Trophoblast cell (in vitro differentiated cells and primary cell): Measurements from ENCODE around the gene TYW1B.
"Not testable (repeated sequence)": the region's sequence is repeated elsewhere in the genome, so short reads cannot be mapped to it uniquely, and the experiment has no call there.

ENCODE experiments used
- DNase-seq, 2 donors: peaks; one replicate each; pipeline ENCODE4 v3.0.0-alpha.2; 2016
- H2AFZ ChIP-seq: 2 replicates; pipeline ENCODE4 v1.6.1; 2013; ENCODE audit warnings: low read length, moderate library complexity, mild to moderate bottlenecking; ENCODE audit not compliant: insufficient read depth, poor library complexity
- H2AK5ac ChIP-seq: 2 replicates; pipeline ENCODE4 v1.6.1; 2013; ENCODE audit warnings: mild to moderate bottlenecking, low read length
- H2BK120ac ChIP-seq: 2 replicates; pipeline ENCODE4 v1.6.1; 2013; ENCODE audit warnings: low read length, mild to moderate bottlenecking, moderate library complexity; ENCODE audit not compliant: insufficient read depth, poor library complexity
- H2BK12ac ChIP-seq: 2 replicates; pipeline ENCODE4 v1.6.1; 2013; ENCODE audit warnings: mild to moderate bottlenecking, low read length, moderate library complexity
- H2BK5ac ChIP-seq: 2 replicates; pipeline ENCODE4 v1.6.1; 2013; ENCODE audit warnings: low read length, low read depth, moderate library complexity, mild to moderate bottlenecking; ENCODE audit not compliant: poor library complexity
- H3K14ac ChIP-seq: 2 replicates; pipeline ENCODE4 v1.6.1; 2013; ENCODE audit warnings: mild to moderate bottlenecking, low read length
- H3K18ac ChIP-seq: 2 replicates; pipeline ENCODE4 v1.6.1; 2013; ENCODE audit warnings: mild to moderate bottlenecking, low read length
- H3K23ac ChIP-seq: 2 replicates; pipeline ENCODE4 v1.6.1; 2013; ENCODE audit warnings: low read length
- H3K27ac ChIP-seq: 2 replicates; pipeline ENCODE4 v1.5.1; 2013; ENCODE audit warnings: low read depth, mild to moderate bottlenecking, inconsistent platforms, low read length, moderate library complexity
- H3K27me3 ChIP-seq: 2 replicates; pipeline ENCODE4 v1.6.1; 2013; ENCODE audit warnings: inconsistent platforms, mild to moderate bottlenecking, low read length, moderate library complexity; ENCODE audit not compliant: insufficient read depth
- H3K36me3 ChIP-seq, 2 experiments: 1 replicate in 1 of 2; 2 replicates in 1 of 2; pipeline ENCODE4 v1.6.1; 2013; ENCODE audit warnings: low read length in 2 of 2, mild to moderate bottlenecking in 2 of 2, moderate library complexity in 1 of 2; ENCODE audit not compliant: insufficient read depth in 2 of 2, control insufficient read depth in 1 of 2
- H3K4ac ChIP-seq: 2 replicates; pipeline ENCODE4 v1.6.1; 2013; ENCODE audit warnings: low read depth, mild to moderate bottlenecking, low read length, moderate library complexity
- H3K4me1 ChIP-seq, 2 experiments: 1 replicate in 1 of 2; 2 replicates in 1 of 2; pipeline ENCODE4 v1.6.1; 2013; ENCODE audit warnings: low read length in 2 of 2, mild to moderate bottlenecking in 2 of 2, moderate library complexity in 1 of 2; ENCODE audit not compliant: insufficient read depth in 2 of 2, control insufficient read depth in 1 of 2
- H3K4me2 ChIP-seq: 2 replicates; pipeline ENCODE4 v1.6.1; 2013; ENCODE audit warnings: inconsistent platforms, mild to moderate bottlenecking, low read length, moderate library complexity
- H3K4me3 ChIP-seq: 2 replicates; pipeline ENCODE4 v1.5.1; 2013; ENCODE audit warnings: mild to moderate bottlenecking, low read depth, low read length, inconsistent platforms
- H3K79me1 ChIP-seq: one replicate; pipeline ENCODE4 v1.6.1; 2013; ENCODE audit warnings: low read length
- H3K79me2 ChIP-seq: 2 replicates; pipeline ENCODE4 v1.6.1; 2013; ENCODE audit warnings: low read length, mild to moderate bottlenecking; ENCODE audit not compliant: control insufficient read depth, insufficient read depth, poor library complexity
- H3K9ac ChIP-seq: 2 replicates; pipeline ENCODE4 v1.6.1; 2013; ENCODE audit warnings: mild to moderate bottlenecking, low read length
- H3K9me3 ChIP-seq: 2 replicates; pipeline ENCODE4 v1.6.1; 2013; ENCODE audit warnings: low read depth, mild to moderate bottlenecking, control low read depth, inconsistent platforms, low read length; ENCODE audit not compliant: insufficient read depth
- H4K12ac ChIP-seq: 2 replicates; pipeline ENCODE4 v1.6.1; 2013; ENCODE audit warnings: low read depth, mild to moderate bottlenecking, low read length, moderate library complexity
- H4K8ac ChIP-seq: 2 replicates; pipeline ENCODE4 v1.6.1; 2013; ENCODE audit warnings: low read depth, mild to moderate bottlenecking, low read length, moderate library complexity
- H4K91ac ChIP-seq: one replicate; pipeline ENCODE4 v1.6.1; 2013; ENCODE audit warnings: low read depth, mild to moderate bottlenecking, low read length, moderate library complexity
- WGBS: extraction: QIAGEN DNeasy Blood & Tissue Kit; methylation state at CpG from one replicate; pipeline ENCODE4 v1.1.7; 2013; ENCODE audit warnings: missing lambda C conversion rate; ENCODE audit not compliant: insufficient read length, insufficient coverage; ENCODE audit errors: extremely low coverage; 5-methylcytosine and 5-hydroxymethylcytosine counted together

The TYW1B gene

GRCh38 chr7:72710983-72711382 is 117.0 kb downstream of the TYW1B start:
- no peak overlapping the region for H3K9ac ChIP-seq

GRCh38 chr7:72709909-72710308 is 118.1 kb downstream of the TYW1B start:
- Histone ChIP-seq H2BK12ac (no peak overlapping the region), H3K14ac (no peak overlapping the region), H3K4ac (no peak overlapping the region), H3K79me2 (no peaks in the 10 kb centered on the region), H3K4me3 (no peak overlapping the region), H2BK120ac (no peak overlapping the region), H4K12ac (no peak overlapping the region), H3K4me2 (no peak overlapping the region), H2AK5ac (no peak overlapping the region), H2BK5ac (no peak overlapping the region), H3K4me1 (peaks cover 4 to 9% of the 10 kb centered on the region in 2 experiments), H2AFZ (no peak overlapping the region), H3K9me3 (no peaks in the 10 kb centered on the region), H3K36me3 (no peaks in the 10 kb centered on the region), H3K27me3 (no peaks in the 10 kb centered on the region), H3K9ac (no peak overlapping the region), H3K27ac (no peak overlapping the region), H3K23ac (no peak overlapping the region), H4K91ac (no peak overlapping the region), H3K79me1 (no peaks in the 10 kb centered on the region), H4K8ac (no peak overlapping the region), H3K18ac (no peak overlapping the region)
- peak in 1 of 2 donors; percentile 34 for DNase-seq
- WGBS, result no CpG with 5 or more reads among the region's 8 CpGs

More at GRCh38 chr7:72710983-72711382, 117.0 kb downstream of the TYW1B start:
- Histone ChIP-seq H2BK120ac (no peak overlapping the region), H3K4me2 (no peak overlapping the region), H4K91ac (no peak overlapping the region), H3K23ac (no peak overlapping the region), H3K4me1 (peaks cover 4 to 9% of the 10 kb centered on the region in 2 experiments), H3K14ac (no peak overlapping the region), H3K9me3 (no peaks in the 10 kb centered on the region), H3K27ac (peak overlapping the region; percentile 57), H3K18ac (no peak overlapping the region), H2AK5ac (no peak overlapping the region), H2BK5ac (no peak overlapping the region), H3K27me3 (no peaks in the 10 kb centered on the region), H4K12ac (no peak overlapping the region), H2BK12ac (no peak overlapping the region), H4K8ac (no peak overlapping the region), H3K36me3 (no peaks in the 10 kb centered on the region), H3K79me2 (no peaks in the 10 kb centered on the region), H3K4me3 (no peak overlapping the region), H2AFZ (no peak overlapping the region), H3K79me1 (no peaks in the 10 kb centered on the region), H3K4ac (no peak overlapping the region)
- no peak for DNase-seq
- no CpG with 5 or more reads among the region's 4 CpGs for WGBS

DNA sequence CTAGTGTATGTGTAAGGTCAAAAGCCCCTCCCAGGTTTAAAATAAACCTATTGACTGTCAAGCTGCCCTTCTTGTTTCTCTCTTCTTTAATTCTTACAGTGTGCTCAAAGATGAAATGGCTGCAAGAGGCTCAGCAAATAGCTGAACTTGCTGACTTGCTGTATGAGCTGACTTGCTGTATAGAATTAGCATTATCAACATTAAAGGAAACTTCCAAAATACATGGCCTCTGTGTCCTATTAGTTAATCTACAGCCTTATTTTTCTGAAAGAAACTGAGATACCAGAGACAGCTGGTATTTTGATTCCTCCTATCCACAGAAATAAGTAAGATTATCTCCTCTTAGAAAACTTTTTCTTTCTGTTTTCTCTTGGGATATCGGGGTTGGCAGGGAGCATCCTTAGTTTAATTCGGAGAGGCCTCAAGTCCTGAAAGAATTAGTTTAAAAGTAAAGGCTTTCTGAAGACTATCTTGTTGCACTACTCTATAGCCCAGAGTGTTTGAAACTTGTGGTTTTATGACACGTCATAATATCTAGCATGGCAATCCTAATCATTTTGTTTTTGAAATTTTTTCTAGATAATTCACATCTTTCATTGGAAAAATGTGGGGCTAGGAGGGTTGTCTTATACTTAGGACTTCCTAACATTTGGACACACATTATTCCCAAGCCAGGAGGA is 119.5 kb downstream of the TYW1B start:
- H3K23ac ChIP-seq, H3K4me3 ChIP-seq, H3K9ac ChIP-seq, H4K12ac ChIP-seq, H3K79me2 ChIP-seq, H3K36me3 ChIP-seq, H2AFZ ChIP-seq, H2AK5ac ChIP-seq, H3K14ac ChIP-seq, H2BK120ac ChIP-seq, H3K27ac ChIP-seq, H3K4me2 ChIP-seq, H4K8ac ChIP-seq, H3K4me1 ChIP-seq, H3K4ac ChIP-seq, H2BK12ac ChIP-seq, H2BK5ac ChIP-seq, H3K79me1 ChIP-seq, H3K27me3 ChIP-seq, H4K91ac ChIP-seq, H3K18ac ChIP-seq, H3K9me3 ChIP-seq: not testable (repeated sequence)
- no CpG with 5 or more reads among the region's 3 CpGs for WGBS
- peak in 1 of 2 donors; percentile 33 for DNase-seq

DNA sequence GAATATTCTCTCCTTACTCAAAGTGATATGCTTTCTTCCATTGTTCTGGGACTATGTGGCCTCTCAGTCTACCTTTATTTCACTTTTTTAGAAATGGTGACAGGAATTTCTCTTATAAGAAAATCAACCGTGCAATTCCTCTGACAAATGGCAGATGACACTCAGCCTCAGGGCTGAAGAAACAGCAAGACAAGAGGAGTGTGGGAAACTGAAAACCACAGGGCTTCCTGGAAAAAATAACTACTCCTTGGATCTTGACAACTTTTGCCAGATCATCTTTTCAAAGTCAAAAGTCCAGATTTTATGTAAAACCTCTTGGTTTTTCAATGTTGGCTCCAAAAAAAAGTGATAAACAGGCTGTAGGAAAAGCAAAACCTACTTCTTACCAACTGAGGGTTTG is 121.5 kb downstream of the TYW1B start:
- Histone ChIP-seq H3K18ac (no peak overlapping the region), H3K27me3 (no peaks in the 10 kb centered on the region), H3K4me1 (peaks cover 4 to 9% of the 10 kb centered on the region in 2 experiments), H3K9ac (no peak overlapping the region), H4K91ac (no peak overlapping the region), H3K4me3 (no peak overlapping the region), H3K79me1 (no peaks in the 10 kb centered on the region), H3K9me3 (no peaks in the 10 kb centered on the region), H3K79me2 (no peaks in the 10 kb centered on the region), H3K4ac (no peak overlapping the region), H4K12ac (no peak overlapping the region), H3K27ac (no peak overlapping the region), H2AFZ (no peak overlapping the region), H2BK120ac (no peak overlapping the region), H2BK5ac (no peak overlapping the region), H3K23ac (no peak overlapping the region), H4K8ac (no peak overlapping the region), H2AK5ac (no peak overlapping the region), H3K14ac (no peak overlapping the region), H2BK12ac (no peak overlapping the region), H3K36me3 (peaks cover 0 to 2% of the 10 kb centered on the region in 2 experiments), H3K4me2 (no peak overlapping the region)
- no CpG with 5 or more reads among the region's 1 CpG for WGBS
- no peak for DNase-seq
